H1 (cell line): Measurements from ENCODE around the gene KDSR.

Experiments
- EP300 ChIP-seq, 2 experiments: IDR thresholded peaks; 1 replicate in 1 of 2; 2 replicates in 1 of 2; pipeline ENCODE4 v1.6.1; 2011 to 2012; ENCODE audit warnings: low read depth in 2 of 2, low read length in 2 of 2, mild to moderate bottlenecking in 2 of 2, borderline replicate concordance in 1 of 2, inconsistent platforms in 1 of 2, moderate library complexity in 1 of 2
- HDAC2 ChIP-seq, 2 experiments: fragments of 300-600 bp in 1 of 2; sonication (generic) in 1 of 2; IDR thresholded peaks; 2 replicates each; pipeline ENCODE4 v1.6.1; 2011 to 2012; ENCODE audit warnings: low read depth in 2 of 2, low read length in 2 of 2, mild to moderate bottlenecking in 2 of 2, moderate library complexity in 2 of 2, borderline replicate concordance in 1 of 2, inconsistent platforms in 1 of 2
- KDM1A ChIP-seq: fragments of 200-600, 300-600 bp; sonication (generic); IDR thresholded peaks from 2 replicates; pipeline ENCODE4 v1.7.1; 2016; ENCODE audit warnings: mild to moderate bottlenecking, low read length, borderline replicate concordance
- MAFK ChIP-seq: IDR thresholded peaks from 2 replicates; pipeline ENCODE4 v1.6.1; 2012; ENCODE audit warnings: low read depth, mild to moderate bottlenecking, improper control_type of control experiment, low read length
- POLR2A ChIP-seq, 2 experiments: IDR thresholded peaks; 1 replicate in 1 of 2; 2 replicates in 1 of 2; pipeline ENCODE4 v1.6.1; 2011; ENCODE audit warnings: low read depth in 2 of 2, low read length in 2 of 2, mild to moderate bottlenecking in 2 of 2; ENCODE audit errors: control extremely low read depth in 1 of 2
- RBBP5 ChIP-seq: IDR thresholded peaks from 2 replicates; pipeline ENCODE4 v1.7.1; 2012; ENCODE audit warnings: low read depth, mild to moderate bottlenecking, inconsistent platforms, low read length, moderate library complexity, borderline replicate concordance
- SAP30 ChIP-seq: fragments of 300-600 bp; sonication (generic); IDR thresholded peaks from 2 replicates; pipeline ENCODE4 v1.7.1; 2012; ENCODE audit warnings: low read length, moderate library complexity, mild to moderate bottlenecking, inconsistent platforms; ENCODE audit not compliant: insufficient read depth, insufficient replicate concordance
- TF ChIP-seq, protein P1 (sequence below), 3 experiments: IDR thresholded peaks; 1 replicate in 2 of 3; 2 replicates in 1 of 3; pipeline versions ENCODE4 v1.5.1 to v1.6.1; 2011; ENCODE audit warnings: low read length in 3 of 3, mild to moderate bottlenecking in 3 of 3, inconsistent platforms in 2 of 3, low read depth in 1 of 3, moderate library complexity in 1 of 3; ENCODE audit not compliant: insufficient read depth in 1 of 3; ENCODE audit errors: control extremely low read depth in 1 of 3

- TF ChIP-seq HDAC2 (IDR thresholded peaks at IDR 0.05; ENCODE audit: borderline replicate concordance in 1 of 2, low read depth in 2 of 2, low read length in 2 of 2) (no peak), EP300 (IDR thresholded peaks at IDR 0.05; ENCODE audit: borderline replicate concordance in 1 of 2, low read depth in 2 of 2, low read length in 2 of 2) (no peak), RBBP5 (no peak), POLR2A (IDR thresholded peaks at IDR 0.05; ENCODE audit: control extremely low read depth in 1 of 2, low read depth in 2 of 2, low read length in 2 of 2) (no peak; a peak in 1 of 3 replicates), KDM1A (no peak), SAP30 (no peak), MAFK (no peak)
- TF ChIP-seq, protein P1, sequence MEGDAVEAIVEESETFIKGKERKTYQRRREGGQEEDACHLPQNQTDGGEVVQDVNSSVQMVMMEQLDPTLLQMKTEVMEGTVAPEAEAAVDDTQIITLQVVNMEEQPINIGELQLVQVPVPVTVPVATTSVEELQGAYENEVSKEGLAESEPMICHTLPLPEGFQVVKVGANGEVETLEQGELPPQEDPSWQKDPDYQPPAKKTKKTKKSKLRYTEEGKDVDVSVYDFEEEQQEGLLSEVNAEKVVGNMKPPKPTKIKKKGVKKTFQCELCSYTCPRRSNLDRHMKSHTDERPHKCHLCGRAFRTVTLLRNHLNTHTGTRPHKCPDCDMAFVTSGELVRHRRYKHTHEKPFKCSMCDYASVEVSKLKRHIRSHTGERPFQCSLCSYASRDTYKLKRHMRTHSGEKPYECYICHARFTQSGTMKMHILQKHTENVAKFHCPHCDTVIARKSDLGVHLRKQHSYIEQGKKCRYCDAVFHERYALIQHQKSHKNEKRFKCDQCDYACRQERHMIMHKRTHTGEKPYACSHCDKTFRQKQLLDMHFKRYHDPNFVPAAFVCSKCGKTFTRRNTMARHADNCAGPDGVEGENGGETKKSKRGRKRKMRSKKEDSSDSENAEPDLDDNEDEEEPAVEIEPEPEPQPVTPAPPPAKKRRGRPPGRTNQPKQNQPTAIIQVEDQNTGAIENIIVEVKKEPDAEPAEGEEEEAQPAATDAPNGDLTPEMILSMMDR (IDR thresholded peaks at IDR 0.05; ENCODE audit: control extremely low read depth in 1 of 3, insufficient read depth in 1 of 3, low read depth in 1 of 3, low read length in 3 of 3) = no peak
Observed at GRCh38 chr18:63320975-63321265, 46.1 kb downstream of the KDSR start.
